GM21360 (cell line): ENCODE results near the gene FAF1.

Experiments used
- ATAC-seq: cut with Tn5 transposase; IDR thresholded peaks from one replicate; pipeline ENCODE4 v1.9.1; 2021; ENCODE audit warnings: mild to moderate bottlenecking, moderate library complexity; ENCODE audit not compliant: unreplicated experiment

Gene FAF1

GRCh38 chr1:50978852-50979781 lies 19.1 kb upstream of the FAF1 start:
- no peak for ATAC-seq

GRCh38 chr1:50978144-50978851 lies 18.2 kb upstream of the FAF1 start:
- ATAC-seq = peak; percentile 33

DNA sequence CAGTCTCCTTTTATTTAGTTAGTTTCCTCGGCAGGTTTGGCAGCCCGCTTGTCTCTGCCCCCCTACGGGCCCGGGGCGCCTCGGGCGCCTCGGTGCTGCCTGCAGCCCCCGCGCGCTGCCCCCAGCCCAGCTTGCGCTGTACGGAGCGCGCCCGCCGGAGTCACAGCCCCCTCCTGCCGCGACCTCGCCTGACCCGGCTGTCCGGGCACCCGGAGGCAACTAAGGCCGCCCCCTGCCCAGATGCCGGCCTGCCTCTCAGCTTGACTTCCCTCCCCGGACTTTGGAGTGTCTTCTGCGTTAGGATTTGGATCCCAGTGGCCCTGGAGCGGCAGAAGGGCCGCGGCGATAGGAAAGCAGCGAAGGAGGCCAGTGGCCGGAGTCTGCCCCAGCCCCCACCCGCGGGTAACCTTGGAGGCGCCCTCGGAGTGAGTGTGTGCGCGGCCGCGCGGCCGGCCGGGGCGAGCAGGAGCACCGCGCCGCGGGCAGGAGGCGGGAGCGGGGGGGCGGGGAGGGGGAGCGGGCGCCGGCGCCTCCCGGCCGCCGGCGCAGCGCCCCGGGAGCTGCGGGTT lies 17.6 kb upstream of the FAF1 start:
- peak; percentile 37 for ATAC-seq

DNA sequence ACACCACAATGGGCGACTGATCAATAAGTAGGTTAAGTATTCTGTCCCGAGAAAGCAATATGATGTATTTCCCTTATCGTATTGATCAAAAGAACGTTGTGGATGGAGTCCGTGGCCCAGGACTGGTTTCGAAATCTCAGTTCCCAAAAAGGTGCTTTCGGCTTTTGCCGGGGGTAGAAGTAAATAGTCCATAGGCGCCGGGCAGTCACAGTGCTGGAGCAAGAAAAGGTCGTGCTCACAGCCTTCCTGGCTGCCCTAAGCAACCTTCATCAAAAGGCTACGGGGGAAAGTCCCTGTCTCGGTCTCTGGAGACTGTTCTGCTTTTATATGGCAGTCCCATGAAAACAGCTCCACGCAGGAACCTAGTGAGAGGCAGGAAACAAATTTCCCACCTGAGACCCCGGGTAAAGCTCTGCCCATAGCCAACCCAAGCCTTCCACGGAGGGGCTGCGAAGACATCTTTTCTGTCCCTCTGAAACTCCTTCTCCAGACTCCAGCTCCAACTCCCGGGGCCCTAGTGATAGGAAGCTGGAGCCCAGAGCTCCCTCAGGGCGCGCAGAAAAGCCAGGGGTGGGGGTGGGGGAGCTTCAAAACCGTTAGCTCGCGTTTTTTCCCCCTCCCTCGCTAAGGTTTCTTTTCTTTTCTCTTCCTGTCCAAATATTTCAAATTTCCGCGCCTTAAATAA lies 17.0 kb upstream of the FAF1 start:
- ATAC-seq = peak; percentile 56

- no peak for ATAC-seq
These were observed 16.2 kb upstream of the FAF1 start for GRCh38 chr1:50976111-50976889.

GRCh38 chr1:50975436-50975835 lies 15.4 kb upstream of the FAF1 start:
- no peak for ATAC-seq

- ATAC-seq = no peak
These were observed 14.5 kb upstream of the FAF1 start for GRCh38 chr1:50974618-50974935.

- no peak for ATAC-seq
These were observed 14.0 kb upstream of the FAF1 start for GRCh38 chr1:50973875-50974617.

- no peak for ATAC-seq
These were observed 13.2 kb upstream of the FAF1 start for GRCh38 chr1:50973255-50973654.

GRCh38 chr1:50972766-50973165 lies 12.7 kb upstream of the FAF1 start:
- ATAC-seq = no peak

DNA sequence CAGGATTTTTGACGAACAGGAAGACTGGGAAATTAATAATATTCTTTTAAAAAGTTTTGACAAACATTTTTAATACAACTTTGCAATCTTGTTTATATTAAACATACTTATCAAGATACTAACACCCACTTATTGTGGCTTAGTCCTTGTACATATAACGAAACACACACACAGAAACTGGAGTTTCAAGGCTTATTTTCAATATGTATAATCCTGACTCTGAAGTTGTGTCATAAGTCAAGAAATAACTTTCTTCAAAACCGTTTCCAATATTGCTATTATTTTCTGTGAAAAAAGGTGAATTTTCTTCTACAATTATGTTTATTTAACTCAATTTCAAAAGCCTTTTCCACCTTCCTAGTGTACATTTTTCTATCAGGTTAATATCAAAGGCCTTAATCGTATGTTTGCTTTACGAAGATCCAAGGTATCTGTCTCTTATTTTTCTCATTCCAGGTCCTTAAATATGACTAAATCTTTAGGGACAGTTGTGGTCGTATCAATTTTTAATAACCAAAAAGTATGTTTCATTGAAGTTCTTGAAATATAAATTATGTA lies 11.8 kb upstream of the FAF1 start:
- ATAC-seq = no peak

DNA sequence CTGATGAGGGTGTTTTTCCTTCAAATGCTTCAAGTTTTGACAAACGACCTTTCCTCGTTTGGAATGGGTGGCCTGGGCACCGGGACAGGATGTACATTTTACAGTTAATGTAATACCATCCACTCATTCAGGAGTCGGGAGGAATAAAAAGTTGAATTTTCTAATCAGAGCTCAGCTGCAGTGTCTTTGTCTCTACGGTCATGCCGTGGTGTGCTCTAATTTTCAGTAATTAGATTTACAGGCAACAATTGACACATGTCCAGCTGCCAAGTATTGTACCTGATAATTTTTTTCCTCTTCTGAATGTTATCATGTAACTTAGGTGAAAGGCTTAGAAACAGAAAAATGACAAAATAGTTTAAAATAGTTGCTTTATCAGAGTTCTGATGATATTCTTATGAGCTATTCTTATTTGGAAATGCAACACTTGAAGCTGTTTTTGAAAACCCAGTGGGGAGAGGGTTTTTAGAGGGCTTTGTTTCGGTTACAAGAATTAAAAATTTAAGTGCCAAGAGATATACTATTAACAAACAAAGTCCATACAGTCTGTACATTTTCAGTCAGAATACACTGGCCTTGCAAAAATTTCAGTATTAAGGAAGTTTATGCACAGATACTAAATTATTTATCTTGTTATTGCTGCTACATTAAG lies 11.0 kb upstream of the FAF1 start:
- ATAC-seq = no peak

DNA sequence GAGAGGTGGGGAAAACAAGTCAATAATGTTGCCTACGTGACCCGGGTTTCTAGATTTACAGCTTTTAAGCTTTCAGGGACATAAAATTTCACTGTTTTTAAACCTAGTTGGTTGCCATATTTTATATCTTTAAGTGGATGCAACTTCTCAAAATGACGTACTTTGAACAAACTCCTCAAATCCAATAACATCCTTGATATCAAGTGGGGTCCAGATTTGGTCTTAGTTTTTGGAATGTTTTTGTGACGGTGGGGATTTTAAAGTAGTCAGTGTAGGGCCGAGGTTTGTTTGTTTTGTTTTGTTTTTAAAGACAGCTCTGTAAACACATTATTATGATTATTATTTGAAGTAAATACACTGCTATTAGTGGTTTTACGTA lies 10.4 kb upstream of the FAF1 start:
- ATAC-seq = no peak

DNA sequence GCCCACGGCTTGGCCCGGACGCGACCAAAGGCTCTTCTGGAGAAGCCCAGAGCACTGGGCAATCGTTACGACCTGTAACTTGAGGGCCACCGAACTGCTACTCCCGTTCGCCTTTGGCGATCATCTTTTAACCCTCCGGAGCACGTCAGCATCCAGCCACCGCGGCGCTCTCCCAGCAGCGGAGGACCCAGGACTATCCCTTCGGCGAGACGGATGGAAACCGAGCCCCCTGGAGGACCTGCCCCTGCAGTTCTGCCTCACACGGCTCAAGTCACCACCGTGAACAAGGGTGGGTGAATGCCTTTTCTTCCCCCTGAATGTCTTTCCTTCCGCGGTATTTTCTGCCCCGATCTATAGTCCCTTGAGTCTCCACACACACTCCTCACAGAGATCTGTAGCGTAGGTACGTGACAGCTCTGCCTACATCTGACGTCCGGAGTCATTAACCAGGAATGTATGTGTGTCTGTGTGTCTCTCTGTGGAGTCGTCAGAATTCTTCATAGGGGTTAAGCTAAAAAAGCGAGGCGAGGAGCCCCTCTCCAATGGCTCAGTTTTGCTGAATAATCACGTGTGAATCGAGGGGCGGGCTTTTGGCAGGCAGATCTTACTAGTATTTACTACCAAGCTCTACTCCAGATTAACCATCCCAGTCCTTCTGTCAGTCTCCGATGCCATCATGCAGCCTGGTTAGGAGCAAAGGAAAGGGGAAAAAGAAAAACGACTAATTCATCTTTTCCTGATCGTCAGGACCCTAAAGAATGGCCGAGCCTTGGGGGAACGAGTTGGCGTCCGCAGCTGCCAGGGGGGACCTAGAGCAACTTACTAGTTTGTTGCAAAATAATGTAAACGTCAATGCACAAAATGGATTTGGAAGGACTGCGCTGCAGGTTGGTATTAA lies 9.8 kb upstream of the FAF1 start, which contains the start of gene CDKN2C:
CDKN2C (plus strand) TSS at position 635 of the 898 bp plus-strand sequence; CDS start at position 759, 124 bp downstream.
- peak; percentile 32 for ATAC-seq

DNA sequence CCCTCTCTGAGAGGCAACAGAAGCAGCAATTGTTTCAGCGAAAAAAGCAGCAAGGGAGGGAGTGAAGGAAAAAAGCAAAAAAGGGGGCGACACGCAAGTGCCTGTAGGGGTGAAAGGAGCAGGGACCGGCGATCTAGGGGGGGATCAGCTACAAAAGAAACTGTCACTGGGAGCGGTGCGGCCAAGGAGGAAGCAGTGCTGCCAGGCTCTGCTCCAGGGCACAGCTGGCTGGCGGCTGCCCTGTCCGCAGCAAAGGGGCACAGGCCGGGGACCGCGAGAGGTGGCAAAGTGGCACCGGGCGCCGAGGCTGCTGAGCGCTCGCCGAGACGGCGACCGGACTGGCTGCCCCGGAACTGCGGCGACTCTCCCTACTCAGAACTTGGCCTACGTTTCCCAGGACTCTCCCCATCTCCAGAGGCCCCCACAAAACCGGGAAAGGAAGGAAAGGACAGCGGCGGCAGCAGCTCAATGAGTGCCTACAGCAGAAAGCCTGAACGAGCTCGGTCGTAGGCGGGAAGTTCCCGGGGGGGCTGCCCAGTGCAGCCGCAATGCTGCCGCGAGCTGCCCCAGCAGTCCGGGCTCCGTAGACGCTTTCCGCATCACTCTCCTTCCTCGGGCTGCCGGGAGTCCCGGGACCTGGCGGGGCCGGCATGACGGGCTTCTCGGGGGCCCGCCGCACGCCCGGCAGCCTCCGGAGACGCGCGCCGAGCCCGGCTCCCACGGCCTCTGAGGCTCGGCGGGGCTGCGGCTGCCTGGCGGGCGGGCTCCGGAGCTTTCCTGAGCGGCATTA lies 8.9 kb upstream of the FAF1 start:
- ATAC-seq = peak; percentile 18

GRCh38 chr1:50968158-50968820 lies 8.2 kb upstream of the FAF1 start:
- ATAC-seq = peak; percentile 50
